Body of pancreas (tissue), 4 donors: Measurements from ENCODE around the gene C12orf60.

ENCODE experiments used
- CTCF ChIP-seq, 7 experiments: fragments of 450-650 bp in 4 of 7; fragments of 200-600 bp in 3 of 7; sonication (generic) in 3 of 7; IDR thresholded peaks; one replicate each; pipeline ENCODE4 v1.5.1; 2016 to 2019; ENCODE audit warnings: antibody characterized with exemption in 7 of 7
- POLR2A ChIP-seq, 3 donors: fragments of 450-650 bp; IDR thresholded peaks; one replicate each; pipeline ENCODE4 v1.6.1; 2016; ENCODE audit warnings: antibody characterized with exemption in 3 of 3, mild to moderate bottlenecking in 2 of 3

- TF ChIP-seq CTCF (IDR thresholded peaks at IDR 0.05) (no peak), POLR2A (IDR thresholded peaks at IDR 0.05) (no peak)
Measured at GRCh38 chr12:14772946-14773345, 30.5 kb upstream of the C12orf60 start.
